GM18502 (cell line): Measurements from ENCODE around the gene SLC35F3.

ENCODE experiments used
- ATAC-seq: cut with Tn5 transposase; IDR thresholded peaks from one replicate; pipeline ENCODE4 v1.9.1; 2021; ENCODE audit warnings: mild to moderate bottlenecking; ENCODE audit not compliant: unreplicated experiment, poor library complexity

SLC35F3 gene

GRCh38 chr1:234214129-234214910 is 309.8 kb downstream of the SLC35F3 start:
- ATAC-seq: peak; percentile 51

GRCh38 chr1:234214911-234215892 is 310.7 kb downstream of the SLC35F3 start:
- no peak for ATAC-seq

GRCh38 chr1:234216116-234216703 is 311.7 kb downstream of the SLC35F3 start:
- ATAC-seq: peak; percentile 41

GRCh38 chr1:234217316-234217840 is 312.9 kb downstream of the SLC35F3 start:
- no peak for ATAC-seq

- ATAC-seq: no peak
Observed at GRCh38 chr1:234218078-234218477, 313.6 kb downstream of the SLC35F3 start.

GRCh38 chr1:234219711-234220110 is 315.2 kb downstream of the SLC35F3 start:
- ATAC-seq: no peak

GRCh38 chr1:234221601-234222000 is 317.1 kb downstream of the SLC35F3 start:
- ATAC-seq: no peak

GRCh38 chr1:234222561-234223280 is 318.2 kb downstream of the SLC35F3 start:
- ATAC-seq: no peak

GRCh38 chr1:234226113-234226818 is 321.8 kb downstream of the SLC35F3 start:
- ATAC-seq: no peak

- no peak for ATAC-seq
Observed at GRCh38 chr1:234226819-234227165, 322.3 kb downstream of the SLC35F3 start.

- ATAC-seq: peak; percentile 22
Observed at GRCh38 chr1:234229581-234230387, 325.3 kb downstream of the SLC35F3 start.

GRCh38 chr1:234230414-234230862 is 326.0 kb downstream of the SLC35F3 start:
- ATAC-seq: peak; percentile 73

GRCh38 chr1:234231061-234231892 is 326.8 kb downstream of the SLC35F3 start:
- no peak for ATAC-seq

- no peak for ATAC-seq
Observed at GRCh38 chr1:234231893-234232276, 327.4 kb downstream of the SLC35F3 start.

- no peak for ATAC-seq
Observed at GRCh38 chr1:234234199-234234598, 329.7 kb downstream of the SLC35F3 start.

- no peak for ATAC-seq
Observed at GRCh38 chr1:234235434-234235881, 331.0 kb downstream of the SLC35F3 start.

- no peak for ATAC-seq
Observed at GRCh38 chr1:234237393-234237792, 332.9 kb downstream of the SLC35F3 start.

- ATAC-seq: no peak
Observed at GRCh38 chr1:234238060-234238459, 333.6 kb downstream of the SLC35F3 start.
